Measurements from ENCODE around the gene MAN1A2. TPM values are rescaled to one million over a fixed set of nuclear protein-coding genes. Genes with fewer than 3 reads are reported as not detected.

MAN1A2 gene
- total and polyA plus RNA-seq, 9 of the 15 experiments (the other 6 are each of a cell fraction or from before 2014, with no cell fraction given) = 4.2 to 38.4 (median 18.7) TPM

GRCh38 chr1:117367046-117368025 lies at the start of gene MAN1A2 (continued):
- TF ChIP-seq ZBTB11 (CRISPR knock-in tag; IDR thresholded peaks at IDR 0.05) = peak; percentile 68 to 97 (median 96)
- TF ChIP-seq NFATC3 (IDR thresholded peaks at IDR 0.05) = no peak
- TF ChIP-seq RB1 (IDR thresholded peaks at IDR 0.05; ENCODE audit: low read depth) = no peak
- TF ChIP-seq ZBTB9 (CRISPR knock-in tag; IDR thresholded peaks at IDR 0.05) = 0 out of 2 replicates have a peak, but pooled peaks have one; percentile 49
- 0 out of 2 replicates have a peak, but pooled peaks have one; percentile 43 for TF ChIP-seq DMBX1 (CRISPR knock-in tag; IDR thresholded peaks at IDR 0.05; ENCODE audit: borderline replicate concordance)
- TF ChIP-seq SMARCA4 (IDR thresholded peaks at IDR 0.05) = no peak
- TF ChIP-seq HBP1 (CRISPR knock-in tag; IDR thresholded peaks at IDR 0.05) = 0 out of 2 replicates have a peak, but pooled peaks have one; percentile 35
- TF ChIP-seq POLR2AphosphoS5 (IDR thresholded peaks at IDR 0.05; ENCODE audit: control insufficient read depth, insufficient read depth, low read depth, low read length) = peak; percentile 77
- TF ChIP-seq ZNF282 (CRISPR knock-in tag; IDR thresholded peaks at IDR 0.05) = no peak
- TF ChIP-seq, protein P1, sequence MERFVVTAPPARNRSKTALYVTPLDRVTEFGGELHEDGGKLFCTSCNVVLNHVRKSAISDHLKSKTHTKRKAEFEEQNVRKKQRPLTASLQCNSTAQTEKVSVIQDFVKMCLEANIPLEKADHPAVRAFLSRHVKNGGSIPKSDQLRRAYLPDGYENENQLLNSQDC (CRISPR knock-in tag; IDR thresholded peaks at IDR 0.05) = peak; percentile 54; the same call in 1 of the 2 replicates
- TF ChIP-seq, protein P2, sequence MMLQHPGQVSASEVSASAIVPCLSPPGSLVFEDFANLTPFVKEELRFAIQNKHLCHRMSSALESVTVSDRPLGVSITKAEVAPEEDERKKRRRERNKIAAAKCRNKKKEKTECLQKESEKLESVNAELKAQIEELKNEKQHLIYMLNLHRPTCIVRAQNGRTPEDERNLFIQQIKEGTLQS (IDR thresholded peaks at IDR 0.05) = no peak
- TF ChIP-seq, protein P2 (CRISPR knock-in tag; conservative IDR thresholded peaks at IDR 0.05) = 0 out of 2 replicates have a peak, but pooled peaks have one; percentile 50
- TF ChIP-seq NFRKB (IDR thresholded peaks at IDR 0.05; ENCODE audit: low read depth) = peak; percentile 16; the same call in 1 of the 2 replicates
- no peak for TF ChIP-seq TCF3 (CRISPR knock-in tag; IDR thresholded peaks at IDR 0.05)
- no peak for TF ChIP-seq RBM15 (IDR thresholded peaks at IDR 0.05; ENCODE audit: insufficient read depth, low read length)
- TF ChIP-seq BRCA1 (IDR thresholded peaks at IDR 0.05) = no peak
- TF ChIP-seq BRCA1 (CRISPR knock-in tag; IDR thresholded peaks at IDR 0.05) = peak; percentile 24; the same call in 1 of the 2 replicates
- peak; percentile 66; the same call in 1 of the 2 replicates for TF ChIP-seq ZNF583 (CRISPR knock-in tag; IDR thresholded peaks at IDR 0.05)

Data from K562 (cell line).